HK-2 (cell line): ENCODE results near the gene TMPRSS11A.

ENCODE experiments used
- DNase-seq: peaks from one replicate; pipeline ENCODE4 v3.0.0-alpha.2; 2018; ENCODE audit not compliant: unreplicated experiment

The TMPRSS11A gene

DNA sequence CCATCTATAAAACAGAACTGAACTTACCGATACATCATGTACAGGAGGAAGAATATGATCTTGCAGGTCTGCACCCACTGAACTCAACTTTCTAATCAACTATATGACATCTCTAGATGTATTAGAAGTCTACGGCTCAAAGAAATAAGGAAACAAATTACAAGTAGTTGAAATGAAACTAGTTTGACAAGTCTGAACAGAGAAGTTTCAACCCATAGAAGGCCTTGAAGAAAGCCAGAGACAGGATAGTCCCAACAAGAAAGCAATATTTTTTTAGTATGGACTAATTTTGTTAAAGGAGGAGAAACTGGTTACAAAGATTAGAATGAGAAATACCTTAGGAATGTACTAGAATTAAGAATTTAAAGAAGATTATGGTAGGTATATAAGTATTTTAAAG lies at the start of gene TMPRSS11A:
Gene TMPRSS11A (minus strand): TSS at position 138 of the 400 bp plus-strand sequence. CDS start 100 bp downstream, at position 38.
- DNase-seq: no peak

DNA sequence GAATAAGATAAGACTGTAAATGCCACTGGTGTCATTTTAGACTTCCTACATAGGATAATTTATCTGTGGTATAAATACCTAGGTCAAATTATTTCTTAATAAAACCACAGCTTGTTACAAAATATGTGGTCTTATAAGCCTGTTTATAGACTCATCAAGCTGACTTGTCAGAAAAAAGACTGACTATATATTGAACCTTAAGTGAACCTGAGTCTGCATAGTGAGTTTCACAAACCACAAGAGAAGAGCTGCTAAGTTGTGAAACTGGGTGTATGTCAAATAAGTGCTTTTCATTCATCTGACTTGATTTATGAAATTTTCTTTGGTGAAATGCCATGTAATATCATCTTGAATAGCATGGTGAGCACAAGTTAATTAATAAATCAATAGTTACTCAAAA lies 48.4 kb upstream of the TMPRSS11A start:
- DNase-seq: no peak

DNA sequence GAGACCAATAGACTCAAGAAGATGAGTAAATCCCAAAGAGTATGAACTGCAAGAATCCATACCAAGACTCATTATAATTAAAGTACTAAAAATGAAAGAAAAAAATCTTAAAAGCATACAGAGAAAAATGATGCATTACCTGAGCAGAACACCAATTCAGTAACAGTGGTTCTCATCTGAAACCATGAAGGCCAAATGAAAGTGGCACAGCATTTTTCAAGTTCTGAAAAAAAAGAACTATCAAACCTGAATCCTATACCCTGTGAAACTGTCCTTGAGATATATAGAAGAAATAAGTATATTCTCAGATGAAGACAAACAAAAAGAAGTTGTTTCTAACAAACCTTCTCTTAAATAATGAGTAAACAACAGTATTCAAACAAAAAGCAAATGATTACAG lies 39.6 kb upstream of the TMPRSS11A start:
- DNase-seq: no peak

- no peak for DNase-seq
These were observed 32.8 kb upstream of the TMPRSS11A start for GRCh38 chr4:67996127-67996526.

GRCh38 chr4:67988991-67989390 lies 25.7 kb upstream of the TMPRSS11A start:
- no peak for DNase-seq

- DNase-seq: no peak
These were observed 20.0 kb upstream of the TMPRSS11A start for GRCh38 chr4:67983333-67983732.

GRCh38 chr4:67980512-67980911 lies 17.2 kb upstream of the TMPRSS11A start:
- no peak for DNase-seq

DNA sequence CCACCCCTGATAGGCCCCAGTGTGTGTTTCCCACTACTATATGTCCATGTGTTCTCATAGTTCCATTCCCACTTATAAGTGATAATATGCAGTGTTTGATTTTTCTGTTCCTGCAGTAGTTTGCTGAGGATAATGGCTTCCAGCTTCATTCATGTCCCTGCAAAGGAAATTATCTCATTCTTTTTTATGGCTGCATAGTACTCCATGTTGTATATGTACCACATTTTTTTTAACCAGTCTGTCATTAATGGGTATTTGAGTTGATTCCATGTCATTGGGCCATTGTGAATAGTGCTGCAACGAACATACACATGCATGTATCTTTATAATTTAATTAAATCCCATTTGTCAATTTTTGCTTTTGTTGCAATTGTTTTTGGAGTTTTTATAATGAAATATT lies 10.3 kb upstream of the TMPRSS11A start:
- DNase-seq: no peak

DNA sequence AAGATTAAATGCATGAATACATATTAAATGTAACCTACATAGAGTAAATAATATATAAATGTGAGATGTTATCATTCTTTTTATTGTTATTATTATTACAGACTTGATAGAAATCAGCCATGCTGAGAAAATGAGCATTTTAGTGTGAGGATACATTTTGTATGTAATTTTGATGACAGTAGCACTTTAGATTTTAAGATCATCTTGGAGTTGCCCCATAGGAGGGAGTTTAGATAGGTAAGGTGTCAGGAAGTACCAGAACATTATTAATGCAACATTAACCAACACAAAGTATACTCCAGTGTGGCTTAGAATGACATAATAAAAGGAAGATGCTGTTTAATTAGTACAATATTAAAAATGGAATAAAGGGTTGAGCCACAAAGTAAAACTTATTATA lies 8.4 kb downstream of the TMPRSS11A start:
- no peak for DNase-seq

DNA sequence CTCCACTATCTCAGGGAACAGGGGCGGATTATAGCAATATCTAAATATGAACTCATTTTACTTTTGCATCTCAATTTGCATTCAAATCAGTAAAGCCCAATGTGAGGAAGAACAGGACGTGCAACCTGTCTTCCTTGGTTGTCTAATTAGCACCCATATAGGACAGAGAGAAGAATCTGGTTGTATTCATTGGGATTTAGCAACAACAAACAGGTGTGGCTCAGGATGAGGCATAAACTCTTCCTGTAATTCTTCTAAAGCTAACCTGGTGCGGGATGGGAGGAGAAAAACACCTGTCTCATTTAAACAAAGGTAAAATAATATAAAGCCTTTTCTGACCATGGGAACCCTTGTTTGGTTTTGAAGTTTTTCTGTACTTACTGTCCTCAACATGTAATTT lies 22.2 kb downstream of the TMPRSS11A start:
- DNase-seq: no peak

DNA sequence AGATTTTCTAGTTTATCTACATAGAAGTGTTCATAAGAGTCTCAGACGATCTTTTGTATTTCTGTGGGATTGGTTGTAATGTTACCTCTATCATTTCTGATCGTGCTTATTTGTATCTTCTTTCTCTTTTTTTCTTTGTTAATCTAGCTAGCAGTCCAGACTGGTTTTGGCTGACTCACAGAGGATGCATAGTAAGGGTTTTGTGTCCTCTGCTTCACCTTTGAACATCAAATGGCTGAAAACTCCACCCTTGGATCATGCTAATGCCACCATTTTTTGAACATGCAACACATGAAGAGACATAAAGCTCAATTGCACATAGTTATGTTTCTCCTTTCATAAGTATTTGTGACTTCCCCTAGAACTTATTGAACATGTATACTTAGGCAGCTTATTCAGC lies 22.8 kb downstream of the TMPRSS11A start:
- DNase-seq: no peak

- no peak for DNase-seq
These were observed 24.1 kb downstream of the TMPRSS11A start for GRCh38 chr4:67939195-67939594.

DNA sequence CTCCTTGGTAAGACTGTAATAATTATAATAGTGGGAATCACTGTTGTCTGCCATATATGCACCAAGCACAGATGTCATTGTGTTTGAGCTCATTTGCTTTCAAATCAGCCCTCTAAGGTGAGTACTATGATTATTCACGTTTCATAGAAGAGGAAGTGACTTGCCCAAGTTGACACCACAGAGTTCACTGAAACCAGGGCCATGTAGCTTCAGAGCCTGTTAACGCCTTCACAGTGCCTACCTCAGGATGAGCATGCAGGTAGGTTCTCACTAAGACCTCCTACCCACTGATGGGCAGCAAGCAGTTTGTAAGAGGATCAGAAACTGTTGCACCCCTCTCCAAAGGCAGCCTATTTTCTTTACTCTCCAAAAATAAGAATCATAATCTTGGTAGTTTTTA lies 27.4 kb downstream of the TMPRSS11A start:
- no peak for DNase-seq

GRCh38 chr4:67934628-67935027 lies 28.7 kb downstream of the TMPRSS11A start:
- DNase-seq: no peak

GRCh38 chr4:67933755-67934154 lies 29.5 kb downstream of the TMPRSS11A start:
- DNase-seq: no peak

GRCh38 chr4:67933038-67933437 lies 30.3 kb downstream of the TMPRSS11A start:
- DNase-seq: no peak

DNA sequence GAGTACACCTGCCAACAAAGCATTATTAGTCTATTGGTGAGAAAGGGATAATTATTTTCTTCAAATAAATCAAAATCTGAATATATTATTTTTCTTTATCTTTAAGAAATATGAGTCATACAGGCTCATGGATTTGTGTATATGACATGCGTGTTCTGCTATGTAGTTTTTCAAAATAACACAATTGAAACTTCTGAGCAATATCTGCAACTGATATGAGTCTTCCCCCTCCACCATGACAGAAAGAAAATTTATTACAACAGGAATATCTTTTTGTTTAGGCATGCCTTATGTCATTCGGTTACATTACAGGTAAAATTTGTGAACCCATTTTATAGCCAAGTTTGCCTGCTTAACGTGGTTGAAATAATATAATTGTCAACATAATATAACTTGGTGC lies 32.0 kb downstream of the TMPRSS11A start:
- DNase-seq: no peak

- DNase-seq: no peak
These were observed 33.9 kb downstream of the TMPRSS11A start for GRCh38 chr4:67929426-67929825.

DNA sequence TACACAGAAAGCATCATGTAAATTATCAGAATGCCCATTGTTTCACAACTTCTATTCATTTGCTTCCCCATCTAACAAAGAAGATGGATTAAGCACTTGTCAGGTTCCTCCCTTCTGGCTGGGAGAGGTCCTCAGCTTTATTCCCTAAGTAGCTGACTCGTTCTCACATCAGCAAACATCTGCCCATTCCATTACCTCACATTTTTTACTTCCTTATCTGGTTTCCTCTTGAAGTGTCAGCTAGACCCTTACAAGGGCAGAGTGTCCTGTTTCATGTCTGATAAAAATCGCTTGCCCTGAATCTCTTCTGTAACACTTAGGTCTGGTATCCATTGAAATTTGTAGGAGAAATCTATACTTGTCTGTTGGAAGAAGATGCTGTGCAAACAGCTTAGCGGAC lies 34.7 kb downstream of the TMPRSS11A start:
- DNase-seq: no peak

DNA sequence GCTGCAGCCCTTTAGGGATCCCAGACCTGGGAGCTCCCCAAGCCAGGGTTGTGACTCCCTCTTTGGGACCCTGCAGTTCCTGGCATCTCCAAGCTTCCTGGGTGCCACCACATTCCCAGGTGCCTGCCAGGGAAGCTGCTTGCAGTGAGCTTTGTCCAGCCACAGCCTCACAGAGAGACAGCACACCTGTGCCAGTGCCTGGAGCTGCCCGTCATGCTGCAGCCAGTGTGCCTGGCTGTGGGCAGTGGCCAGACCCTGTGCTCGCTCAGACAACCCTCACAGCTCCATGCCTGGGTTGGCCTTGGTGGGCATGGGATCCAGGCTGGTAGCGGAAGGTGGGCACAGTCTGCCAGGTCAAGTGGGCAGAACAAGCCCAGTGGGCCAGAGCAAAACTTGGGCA lies 36.0 kb downstream of the TMPRSS11A start:
- no peak for DNase-seq

DNA sequence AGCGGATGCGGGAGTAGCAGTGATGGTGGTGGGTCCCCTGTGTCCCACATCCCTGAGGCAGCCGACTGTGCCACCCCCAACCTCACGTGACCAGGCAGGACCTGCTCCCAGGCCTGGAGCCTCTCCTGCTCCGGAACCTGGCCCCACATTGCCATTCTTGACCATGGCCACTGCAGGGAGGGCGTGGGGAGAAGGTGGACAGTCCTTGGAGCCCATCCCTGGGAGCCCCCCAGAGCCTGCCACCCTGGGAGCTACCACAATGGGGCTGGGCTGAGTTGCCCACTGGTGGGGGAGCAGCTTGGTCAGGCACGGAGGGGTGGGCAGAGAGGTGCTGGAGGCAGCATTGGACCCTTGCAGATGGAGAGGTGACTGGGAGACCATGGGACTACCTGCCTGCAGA lies 36.8 kb downstream of the TMPRSS11A start:
- no peak for DNase-seq

DNA sequence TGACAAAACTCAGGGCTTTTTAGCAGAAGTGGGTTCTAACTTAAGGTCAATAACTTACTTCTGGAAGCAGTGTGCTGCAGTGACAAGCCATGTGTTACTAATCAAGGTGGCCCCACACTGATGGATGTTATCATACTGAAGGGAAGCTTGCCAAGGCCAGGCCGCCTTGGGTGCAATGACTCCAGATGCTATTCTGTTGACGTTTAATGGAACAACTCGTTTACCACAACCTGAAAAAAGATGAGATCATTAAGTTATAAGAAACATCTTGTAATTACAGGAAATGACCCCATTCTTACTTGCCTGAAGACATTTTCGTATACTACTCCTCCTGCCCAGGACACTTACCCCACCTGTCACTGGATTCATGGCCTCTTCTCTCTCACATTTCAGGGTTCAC lies 40.6 kb downstream of the TMPRSS11A start:
- no peak for DNase-seq

- DNase-seq: no peak
These were observed 44.9 kb downstream of the TMPRSS11A start for GRCh38 chr4:67918428-67918827.

GRCh38 chr4:67915400-67915966 lies 47.8 kb downstream of the TMPRSS11A start:
- DNase-seq: no peak

GRCh38 chr4:67912080-67912479 lies 51.2 kb downstream of the TMPRSS11A start:
- DNase-seq: no peak
